ENCODE measurements around the gene UXS1.

Gene UXS1

GRCh38 chr2:106054880-106055655 lies 139.0 kb downstream of the UXS1 start:
- TF ChIP-seq, protein P1, sequence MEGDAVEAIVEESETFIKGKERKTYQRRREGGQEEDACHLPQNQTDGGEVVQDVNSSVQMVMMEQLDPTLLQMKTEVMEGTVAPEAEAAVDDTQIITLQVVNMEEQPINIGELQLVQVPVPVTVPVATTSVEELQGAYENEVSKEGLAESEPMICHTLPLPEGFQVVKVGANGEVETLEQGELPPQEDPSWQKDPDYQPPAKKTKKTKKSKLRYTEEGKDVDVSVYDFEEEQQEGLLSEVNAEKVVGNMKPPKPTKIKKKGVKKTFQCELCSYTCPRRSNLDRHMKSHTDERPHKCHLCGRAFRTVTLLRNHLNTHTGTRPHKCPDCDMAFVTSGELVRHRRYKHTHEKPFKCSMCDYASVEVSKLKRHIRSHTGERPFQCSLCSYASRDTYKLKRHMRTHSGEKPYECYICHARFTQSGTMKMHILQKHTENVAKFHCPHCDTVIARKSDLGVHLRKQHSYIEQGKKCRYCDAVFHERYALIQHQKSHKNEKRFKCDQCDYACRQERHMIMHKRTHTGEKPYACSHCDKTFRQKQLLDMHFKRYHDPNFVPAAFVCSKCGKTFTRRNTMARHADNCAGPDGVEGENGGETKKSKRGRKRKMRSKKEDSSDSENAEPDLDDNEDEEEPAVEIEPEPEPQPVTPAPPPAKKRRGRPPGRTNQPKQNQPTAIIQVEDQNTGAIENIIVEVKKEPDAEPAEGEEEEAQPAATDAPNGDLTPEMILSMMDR (IDR thresholded peaks at IDR 0.05; ENCODE audit: control insufficient read depth, insufficient read depth, low read depth, low read length, missing control alignments) = no peak
- H3K4me3 ChIP-seq (ENCODE audit: control insufficient read depth, low read depth, low read length) = no peak overlapping the region
- DNase-seq (ENCODE audit: low read depth) = no peak

DNA sequence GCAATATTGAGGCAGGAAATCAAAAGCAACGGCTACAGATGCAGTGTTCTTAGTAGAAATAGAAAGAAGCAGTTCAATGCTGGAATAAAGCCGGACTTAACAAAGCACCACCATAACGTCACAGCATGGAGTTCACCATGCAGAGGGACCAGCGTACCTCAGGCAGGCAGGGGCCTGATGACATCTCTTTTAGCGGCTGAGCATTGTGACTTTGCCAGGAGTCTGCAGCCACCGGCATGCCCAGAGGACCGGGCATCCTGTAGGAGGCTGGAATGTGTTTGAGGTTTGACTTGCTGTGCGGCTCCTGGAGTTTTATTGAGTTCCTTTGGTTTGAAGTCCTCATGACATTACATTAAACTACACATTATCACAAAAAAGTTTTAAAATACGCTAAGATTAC lies 139.8 kb downstream of the UXS1 start:
- TF ChIP-seq, protein P1 (IDR thresholded peaks at IDR 0.05; ENCODE audit: control insufficient read depth, insufficient read depth, low read depth, low read length, missing control alignments) = no peak
- no peak for DNase-seq (ENCODE audit: low read depth)
- no peak overlapping the region for H3K4me3 ChIP-seq (ENCODE audit: control insufficient read depth, low read depth, low read length)

DNA sequence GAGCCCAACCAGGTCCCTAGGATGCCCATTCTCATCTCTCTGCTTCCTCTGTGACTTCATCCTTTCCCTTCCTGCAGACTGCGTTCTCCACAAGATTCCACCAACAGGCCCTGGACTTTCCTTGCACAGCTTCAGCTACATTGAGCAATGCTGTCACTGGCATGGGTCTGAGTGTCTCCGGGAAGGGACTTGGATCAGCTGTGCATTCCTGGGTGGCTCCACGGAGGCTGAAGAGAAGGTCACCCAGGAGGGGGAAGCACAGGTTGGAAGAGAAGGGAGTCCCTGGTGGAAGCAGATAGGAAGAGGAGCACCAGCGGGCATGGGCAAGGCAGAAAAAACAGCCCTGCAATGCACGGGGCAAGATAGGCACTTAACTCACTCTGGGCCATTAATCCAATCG lies 140.5 kb downstream of the UXS1 start:
- TF ChIP-seq, protein P1 (IDR thresholded peaks at IDR 0.05; ENCODE audit: control insufficient read depth, insufficient read depth, low read depth, low read length, missing control alignments) = no peak
- H3K4me3 ChIP-seq (ENCODE audit: control insufficient read depth, low read depth, low read length) = no peak overlapping the region
- no peak for DNase-seq (ENCODE audit: low read depth)

- H3K4me3 ChIP-seq (ENCODE audit: control insufficient read depth, low read depth, low read length) = no peak overlapping the region
- TF ChIP-seq, protein P1 (IDR thresholded peaks at IDR 0.05; ENCODE audit: control insufficient read depth, insufficient read depth, low read depth, low read length, missing control alignments) = no peak
- peak; percentile 43 for DNase-seq (ENCODE audit: low read depth)
Measured at GRCh38 chr2:106053116-106053515, 141.0 kb downstream of the UXS1 start.

GRCh38 chr2:106044859-106045258 lies 149.2 kb downstream of the UXS1 start:
- H3K4me3 ChIP-seq (ENCODE audit: control insufficient read depth, low read depth, low read length) = no peak overlapping the region
- TF ChIP-seq, protein P1 (IDR thresholded peaks at IDR 0.05; ENCODE audit: control insufficient read depth, insufficient read depth, low read depth, low read length, missing control alignments) = no peak
- no peak for DNase-seq (ENCODE audit: low read depth)

GRCh38 chr2:106044021-106044420 lies 150.1 kb downstream of the UXS1 start:
- TF ChIP-seq, protein P1 (IDR thresholded peaks at IDR 0.05; ENCODE audit: control insufficient read depth, insufficient read depth, low read depth, low read length, missing control alignments) = no peak
- no peak for DNase-seq (ENCODE audit: low read depth)
- H3K4me3 ChIP-seq (ENCODE audit: control insufficient read depth, low read depth, low read length) = no peak overlapping the region
